GM21576 (cell line): Measurements from ENCODE around the gene FAH.

Experiments
- ATAC-seq: cut with Tn5 transposase; IDR thresholded peaks from one replicate; pipeline ENCODE4 v1.9.1; 2021; ENCODE audit warnings: mild to moderate bottlenecking, moderate library complexity; ENCODE audit not compliant: unreplicated experiment

Gene FAH

DNA sequence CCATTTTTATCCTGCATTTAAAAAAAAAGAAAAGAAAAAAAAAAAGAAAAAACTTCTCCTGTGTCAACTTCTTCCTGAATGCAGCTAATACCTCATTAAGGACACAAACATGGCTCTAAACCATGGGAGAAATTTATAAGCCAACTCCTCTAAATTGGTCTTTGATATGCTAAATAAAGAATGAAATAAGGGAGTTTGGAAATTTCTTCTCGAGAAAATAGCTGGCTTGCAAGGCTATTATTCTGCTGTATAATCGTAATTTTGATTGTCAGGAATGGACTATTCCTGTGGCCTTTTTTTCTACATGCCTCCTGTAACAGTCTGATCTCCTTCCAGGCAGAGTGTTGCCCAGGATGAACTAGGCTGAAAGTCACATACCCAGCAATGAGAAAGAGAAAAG, 78.6 kb downstream of the FAH start:
- ATAC-seq, result no peak

- ATAC-seq, result no peak
Observed at GRCh38 chr15:80233581-80233980, 80.8 kb downstream of the FAH start.

DNA sequence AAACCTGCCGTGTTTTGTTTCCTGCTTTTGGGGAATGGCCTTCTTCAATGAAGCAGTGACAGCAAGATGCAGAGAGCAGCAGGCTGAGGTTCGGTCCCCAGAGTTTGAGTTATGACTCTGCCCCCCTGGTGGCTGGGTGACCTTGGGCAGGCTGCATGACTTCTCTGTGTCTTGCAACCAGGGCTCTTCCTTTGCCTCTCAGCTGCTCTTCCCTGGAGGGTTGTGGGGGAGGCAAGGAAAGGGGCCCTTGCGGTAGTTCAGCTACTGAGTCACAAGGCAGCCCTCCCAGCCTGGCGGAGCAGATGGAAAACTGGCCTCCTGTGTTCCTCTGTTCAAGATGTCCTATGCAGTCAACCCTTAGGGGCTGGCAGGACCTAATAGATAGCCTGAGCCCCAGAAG, 82.1 kb downstream of the FAH start:
- ATAC-seq, result no peak
